GM12878 (cell line): Measurements from ENCODE around the gene ATP2C2. TPM values are rescaled to one million over a fixed set of nuclear protein-coding genes. Genes with fewer than 3 reads are reported as not detected.

Source experiments
- ATAC-seq: fragments of 200-7000 bp; cut with Tn5 transposase; 3 replicates; pipeline ENCODE4 v1.9.1; 2020; ENCODE audit warnings: mild to moderate bottlenecking, moderate library complexity
- BruUV-seq: library from RNA; stranded (reverse); fragments of 400-500 nt; replicated peaks from 2 replicates; lab custom pipeline; 2021; lab: Mats Ljungman, UMichigan
- CTCF ChIA-PET: fragments of 300-600 bp; sonication (Branson Sonifier 250); formaldehyde crosslinking; extraction: SDS; loops from one replicate; lab custom pipeline; 2021; ENCODE audit warnings: inconsistent platforms; lab: Yijun Ruan, JAX
- POLR2A ChIA-PET: fragments of 350-600 bp; formaldehyde crosslinking; extraction: SDS; loops from one replicate; lab custom pipeline; 2021; ENCODE audit warnings: inconsistent platforms; lab: Charles Lee
- RAD21 ChIA-PET: fragments of 300-600 bp; sonication (Branson Sonifier 250); formaldehyde crosslinking; loops from one replicate; lab custom pipeline; 2023; ENCODE audit warnings: antibody characterized with exemption; ENCODE audit not compliant: unreplicated experiment; lab: Charles Lee
- SMC1A ChIA-PET: fragments of 300-600 bp; sonication (Branson Sonifier 250); formaldehyde crosslinking; loops from one replicate; lab custom pipeline; 2023; ENCODE audit not compliant: unreplicated experiment, uncharacterized antibody; lab: Charles Lee
- DNase-seq: peaks from one replicate; pipeline ENCODE4 v3.0.0-alpha.2; 2011; ENCODE audit warnings: low read depth, low spot score
- FAIRE-seq: peaks from 3 replicates; lab custom pipeline; 2011; peaks lifted over from hg19 to GRCh38; lab: Jason Lieb, UNC
- H2AFZ ChIP-seq: 2 replicates; pipeline ENCODE4 v1.6.0; 2011; ENCODE audit warnings: low read depth, low read length, control low read depth; ENCODE audit not compliant: control insufficient read depth
- H3K27ac ChIP-seq: 2 replicates; pipeline ENCODE4 v1.5.1; 2011; ENCODE audit warnings: control low read depth; ENCODE audit not compliant: control insufficient read depth, insufficient read depth
- H3K27me3 ChIP-seq, 2 experiments: replicated peaks in 1 of 2; 2 replicates each; pipeline versions ENCODE4 v1.6.0 to v1.6.1; 2011; ENCODE audit warnings: low read length in 1 of 2; ENCODE audit not compliant: control insufficient read depth in 2 of 2, insufficient read depth in 2 of 2
- H3K36me3 ChIP-seq, 2 experiments: 2 replicates each; pipeline ENCODE4 v1.5.1; 2011; ENCODE audit warnings: low read length in 1 of 2; ENCODE audit not compliant: control insufficient read depth in 2 of 2, insufficient read depth in 2 of 2
- H3K4me1 ChIP-seq: 2 replicates; pipeline ENCODE4 v1.6.1; 2011; ENCODE audit warnings: mild to moderate bottlenecking, low read length, moderate library complexity, mixed read lengths; ENCODE audit not compliant: control insufficient read depth, insufficient read depth
- H3K4me2 ChIP-seq: 2 replicates; pipeline ENCODE4 v1.6.0; 2011; ENCODE audit warnings: control low read depth; ENCODE audit not compliant: control insufficient read depth, insufficient read depth
- H3K4me3 ChIP-seq: fragments of 200-600 bp; sonication (generic); 2 replicates; pipeline ENCODE4 v1.5.1; 2016
- H3K79me2 ChIP-seq: 2 replicates; pipeline ENCODE4 v1.6.0; 2011; ENCODE audit warnings: low read length; ENCODE audit not compliant: control insufficient read depth, insufficient read depth
- H3K9ac ChIP-seq: 2 replicates; pipeline ENCODE4 v1.8.0; 2011; ENCODE audit warnings: low read length, control low read depth, mixed read lengths; ENCODE audit not compliant: control insufficient read depth, insufficient read depth
- H3K9me3 ChIP-seq: replicated peaks from 3 replicates; pipeline ENCODE4 v1.5.1; 2011; ENCODE audit warnings: mild to moderate bottlenecking, low read length; ENCODE audit not compliant: control insufficient read depth, insufficient read depth
- H4K20me1 ChIP-seq: 2 replicates; pipeline ENCODE4 v1.6.0; 2011; ENCODE audit not compliant: control insufficient read depth, insufficient read depth
- ETV6 ChIP-seq, 2 experiments: fragments of 450-650 bp in 1 of 2; IDR thresholded peaks in 1 of 2; conservative IDR thresholded peaks in 1 of 2; 2 replicates each; pipeline ENCODE4 v1.6.1; 2014; ENCODE audit warnings: antibody characterized with exemption in 1 of 2, borderline replicate concordance in 1 of 2, low read depth in 1 of 2, mild to moderate bottlenecking in 1 of 2, moderate library complexity in 1 of 2
- HDGF ChIP-seq: fragments of 450-650 bp; IDR thresholded peaks from 2 replicates; pipeline ENCODE4 v1.6.1; 2016; ENCODE audit warnings: antibody characterized with exemption
- LARP7 ChIP-seq: fragments of 450-650 bp; IDR thresholded peaks from 2 replicates; pipeline ENCODE4 v1.6.1; 2017; ENCODE audit warnings: mild to moderate bottlenecking
- MEF2B ChIP-seq: fragments of 450-650 bp; IDR thresholded peaks from 2 replicates; pipeline ENCODE4 v1.6.1; 2018; ENCODE audit warnings: mild to moderate bottlenecking, moderate library complexity; ENCODE audit not compliant: partially characterized antibody, poor library complexity, severe bottlenecking
- POLR2A ChIP-seq: IDR thresholded peaks from 2 replicates; pipeline ENCODE4 v1.6.1; 2011; ENCODE audit warnings: low read depth, mild to moderate bottlenecking, low read length
- RAD51 ChIP-seq: fragments of 450-650 bp; IDR thresholded peaks from 2 replicates; pipeline ENCODE4 v1.6.1; 2016; ENCODE audit warnings: moderate library complexity, mild to moderate bottlenecking, inconsistent platforms
- RFX5 ChIP-seq: IDR thresholded peaks from 2 replicates; pipeline ENCODE4 v1.6.1; 2011; ENCODE audit warnings: low read depth, low read length, improper control_type of control experiment
- SIX5 ChIP-seq: IDR thresholded peaks from 2 replicates; pipeline ENCODE4 v1.6.1; 2011; ENCODE audit warnings: mild to moderate bottlenecking, low read depth, low read length, moderate library complexity; ENCODE audit not compliant: severe bottlenecking
- ZNF207 ChIP-seq: fragments of 450-650 bp; IDR thresholded peaks from 2 replicates; pipeline ENCODE4 v1.6.1; 2014; ENCODE audit warnings: antibody characterized with exemption, mild to moderate bottlenecking, borderline replicate concordance
- WGBS: methylation state at CpG from one replicate; pipeline ENCODE4 v1.1.6; 2016; ENCODE audit warnings: low lambda C conversion rate; ENCODE audit not compliant: insufficient replicate concordance, insufficient coverage; ENCODE audit errors: missing lambda C conversion rate; 5-methylcytosine and 5-hydroxymethylcytosine counted together
- in situ Hi-C: fragments of 300-500 bp; cut with MboI; formaldehyde crosslinking; loops from 9 replicates; pipeline ENCODE4 v1.14.3; 2018; ENCODE audit warnings: mixed read lengths
- intact Hi-C: fragments of 100-400 bp; cut with micrococcal nuclease; formaldehyde crosslinking; loops from one replicate; pipeline ENCODE4 v1.14.2; 2022; ENCODE audit not compliant: unreplicated experiment
- polyA plus RNA-seq, 11 experiments: library from polyadenylated mRNA; depleted of rRNA in 4 of 11; unstranded in 6 of 11; stranded (reverse) in 5 of 11; fragments of >200 nt; fragmentation: Nextera tagmentation in 4 of 11; fragmentation: Illumina TruSeq in 1 of 11; extraction: Ambion mirVana in 4 of 11; extraction: Trizol in 1 of 11; gene quantifications; 1 replicate in 1 of 11; 2 replicates in 10 of 11; pipeline versions ENCODE4 v1.2.1 to v1.2.3, GENCODE V29; 2011 to 2016; ENCODE audit warnings: inconsistent platforms in 2 of 11, missing spikeins in 2 of 11, low read depth in 1 of 11
- total RNA-seq, 4 experiments: library from RNA; depleted of rRNA in 3 of 4; stranded (reverse); fragments of >200 nt in 3 of 4; fragmentation: Illumina TruSeq in 1 of 4; extraction: Trizol in 1 of 4; gene quantifications; 2 replicates each; pipeline versions ENCODE4 v1.2.1 to v1.2.3, GENCODE V29; 2013 to 2021
- TF ChIP-seq, protein P1 (sequence below): fragments of 450-650 bp; IDR thresholded peaks from 2 replicates; pipeline ENCODE4 v1.6.1; 2018; ENCODE audit warnings: mild to moderate bottlenecking, low read depth, moderate library complexity; ENCODE audit not compliant: partially characterized antibody

The ATP2C2 gene
- total and polyA plus RNA-seq, 10 of the 15 experiments (the other 5 are each of a cell fraction or from before 2014, with no cell fraction given) = 0.05 to 0.19 TPM; not detected in 8

DNA sequence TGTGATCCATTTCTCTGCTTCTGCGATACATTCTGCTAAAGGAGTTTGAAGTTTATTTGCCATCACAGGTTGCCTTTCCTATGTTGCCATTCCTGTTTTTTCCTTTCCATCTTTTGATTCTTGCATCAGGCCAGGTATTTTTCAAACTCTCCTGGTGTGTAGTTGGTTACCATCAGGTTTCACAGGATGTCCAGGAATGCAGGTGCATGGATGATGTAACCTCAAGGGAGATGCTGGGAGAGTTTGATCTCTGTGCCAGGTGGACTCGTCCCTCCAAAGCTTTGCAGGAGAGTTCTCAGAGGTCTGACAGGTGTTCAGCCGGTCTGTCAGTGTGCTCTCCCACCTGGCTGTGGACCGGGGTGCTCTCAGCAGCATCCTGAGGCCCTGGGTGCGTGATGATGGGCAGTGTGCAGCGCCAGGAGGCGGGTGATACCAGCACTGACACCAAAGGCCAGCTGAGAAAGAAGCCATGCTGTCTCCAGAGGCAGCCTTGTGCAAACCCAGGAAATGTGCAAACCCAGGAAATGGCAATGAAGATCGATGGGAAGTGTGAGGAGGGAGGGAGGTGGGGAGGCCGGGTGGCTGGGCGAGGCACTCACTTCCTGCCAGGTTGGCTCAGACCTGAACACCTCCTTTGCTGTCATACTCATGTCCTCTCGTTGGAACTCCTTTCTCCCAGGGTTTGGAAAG is 1.7 kb downstream of the ATP2C2 start:
- Histone ChIP-seq H3K36me3 (no peaks in the 10 kb centered on the region), H3K27ac (no peak overlapping the region), H2AFZ (no peak overlapping the region), H3K9me3 (no peaks in the 10 kb centered on the region), H3K4me3 (no peak overlapping the region), H3K27me3 (peaks cover 0 to 12% of the 10 kb centered on the region in 2 experiments; a peak in 3 of 4 replicates), H3K4me1 (no peaks in the 10 kb centered on the region), H3K79me2 (no peaks in the 10 kb centered on the region), H3K4me2 (no peak overlapping the region), H4K20me1 (no peaks in the 10 kb centered on the region), H3K9ac (no peak overlapping the region)
- BruUV-seq = no TSS peak
- RAD21 ChIA-PET = no interaction called here
- SMC1A ChIA-PET = no interaction called here
- CTCF ChIA-PET = no interaction called here
- 14% methylated on average over 10 of the region's 11 CpGs for WGBS
- intact Hi-C loops = no loop called here
- in situ Hi-C loops = no loop called here
- DNase-seq = no peak
- FAIRE-seq = no peak
- ATAC-seq = no peak
- POLR2A ChIA-PET = no interaction called here
- TF ChIP-seq RAD51 (no peak), LARP7 (no peak), HDGF (no peak), ZNF207 (no peak), POLR2A (no peak), RFX5 (no peak), ETV6 (conservative IDR thresholded peaks at IDR 0.05 in 1 of 2, IDR thresholded peaks at IDR 0.05 in 1 of 2; ENCODE audit: borderline replicate concordance in 1 of 2, low read depth in 1 of 2) (no peak), MEF2B (no peak), SIX5 (no peak)
- TF ChIP-seq, protein P1, sequence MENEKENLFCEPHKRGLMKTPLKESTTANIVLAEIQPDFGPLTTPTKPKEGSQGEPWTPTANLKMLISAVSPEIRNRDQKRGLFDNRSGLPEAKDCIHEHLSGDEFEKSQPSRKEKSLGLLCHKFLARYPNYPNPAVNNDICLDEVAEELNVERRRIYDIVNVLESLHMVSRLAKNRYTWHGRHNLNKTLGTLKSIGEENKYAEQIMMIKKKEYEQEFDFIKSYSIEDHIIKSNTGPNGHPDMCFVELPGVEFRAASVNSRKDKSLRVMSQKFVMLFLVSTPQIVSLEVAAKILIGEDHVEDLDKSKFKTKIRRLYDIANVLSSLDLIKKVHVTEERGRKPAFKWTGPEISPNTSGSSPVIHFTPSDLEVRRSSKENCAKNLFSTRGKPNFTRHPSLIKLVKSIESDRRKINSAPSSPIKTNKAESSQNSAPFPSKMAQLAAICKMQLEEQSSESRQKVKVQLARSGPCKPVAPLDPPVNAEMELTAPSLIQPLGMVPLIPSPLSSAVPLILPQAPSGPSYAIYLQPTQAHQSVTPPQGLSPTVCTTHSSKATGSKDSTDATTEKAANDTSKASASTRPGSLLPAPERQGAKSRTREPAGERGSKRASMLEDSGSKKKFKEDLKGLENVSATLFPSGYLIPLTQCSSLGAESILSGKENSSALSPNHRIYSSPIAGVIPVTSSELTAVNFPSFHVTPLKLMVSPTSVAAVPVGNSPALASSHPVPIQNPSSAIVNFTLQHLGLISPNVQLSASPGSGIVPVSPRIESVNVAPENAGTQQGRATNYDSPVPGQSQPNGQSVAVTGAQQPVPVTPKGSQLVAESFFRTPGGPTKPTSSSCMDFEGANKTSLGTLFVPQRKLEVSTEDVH = no peak
